Right lobe of liver (tissue), 6 donors: Measurements from ENCODE around the gene AFAP1. TPM values are rescaled to one million over a fixed set of nuclear protein-coding genes. Genes with fewer than 3 reads are reported as not detected.
A peak's percentile ranks its signal among the peaks of the same experiment; 100 is the strongest.

Experiments
- ATAC-seq, 4 donors: fragments of 200-7000 bp; cut with Tn5 transposase; one replicate each; pipeline ENCODE4 v1.9.1; 2020; ENCODE audit warnings: mild to moderate bottlenecking in 4 of 4, moderate library complexity in 4 of 4
- DNase-seq, 3 donors: peaks; one replicate each; pipeline ENCODE4 v3.0.0-alpha.2; 2020
- H3K27ac ChIP-seq, 3 donors: fragments of 200-600 bp; one replicate each; pipeline ENCODE4 v1.8.0; 2022
- H3K27me3 ChIP-seq, 2 donors: fragments of 200-600 bp; one replicate each; pipeline ENCODE4 v1.8.0; 2022
- H3K36me3 ChIP-seq, 4 donors: fragments of 200-600 bp; sonication (generic) in 1 of 4; one replicate each; pipeline versions ENCODE4 v1.5.1 to v1.8.0; 2017 to 2022; ENCODE audit warnings: control low read depth in 1 of 4
- H3K4me1 ChIP-seq, 4 donors: fragments of 200-600 bp; sonication (generic) in 1 of 4; one replicate each; pipeline versions ENCODE4 v1.5.1 to v1.8.0; 2017 to 2022; ENCODE audit warnings: control low read depth in 1 of 4
- H3K4me3 ChIP-seq, 3 donors: fragments of 200-600 bp; one replicate each; pipeline ENCODE4 v1.8.0; 2022
- H3K9me3 ChIP-seq, 4 donors: fragments of 200-600 bp; sonication (generic) in 1 of 4; one replicate each; pipeline versions ENCODE4 v1.5.1 to v1.8.0; 2017 to 2022; ENCODE audit warnings: control low read depth in 1 of 4
- POLR2A ChIP-seq: fragments of 450-650 bp; IDR thresholded peaks from one replicate; pipeline ENCODE4 v1.6.1; 2017; ENCODE audit warnings: antibody characterized with exemption, mild to moderate bottlenecking
- WGBS: methylation state at CpG from one replicate; pipeline ENCODE4 v1.1.6; 2018; ENCODE audit warnings: low coverage, low lambda C conversion rate; ENCODE audit not compliant: insufficient coverage; ENCODE audit errors: missing lambda C conversion rate; 5-methylcytosine and 5-hydroxymethylcytosine counted together
- intact Hi-C, 2 donors: fragments of 100-400 bp; cut with DNase I; formaldehyde crosslinking; loops; one replicate each; pipeline versions ENCODE4 v1.11.2 to v1.14.1; 2022
- total RNA-seq, 6 experiments: library from RNA; depleted of rRNA in 2 of 6; stranded (reverse); fragments of >200 nt in 2 of 6; fragmentation: NEBNext Ultra II Directional in 3 of 6; extraction: Animal tissue kit (Norgen Biotek cat#: 25700) in 3 of 6; gene quantifications; one replicate each; pipeline versions ENCODE4 v1.1.0 to v1.2.4, GENCODE V29; 2016 to 2023
- TF ChIP-seq, protein P1 (sequence below), 4 donors: fragments of 200-600 bp in 3 of 4; fragments of 450-650 bp in 1 of 4; IDR thresholded peaks; one replicate each; pipeline versions ENCODE4 v1.5.1 to v1.8.0; 2016 to 2022; ENCODE audit warnings: antibody characterized with exemption in 4 of 4, mild to moderate bottlenecking in 2 of 4
- donor health status: DM: no; HTN: yes; CAD: no.
- donor health status: DM: no; HTN: no; CAD: no.
- donor health status: DM: no; HTN: no; CAD: no.
- donor health status: DM: no; HTN: yes; CAD: no.
- donor health status: DM: no; HTN: yes; CAD: no.

The AFAP1 gene
- total RNA-seq, 6 experiments from 2014 or later: 0.95 to 3.1 (median 1.9) TPM

DNA sequence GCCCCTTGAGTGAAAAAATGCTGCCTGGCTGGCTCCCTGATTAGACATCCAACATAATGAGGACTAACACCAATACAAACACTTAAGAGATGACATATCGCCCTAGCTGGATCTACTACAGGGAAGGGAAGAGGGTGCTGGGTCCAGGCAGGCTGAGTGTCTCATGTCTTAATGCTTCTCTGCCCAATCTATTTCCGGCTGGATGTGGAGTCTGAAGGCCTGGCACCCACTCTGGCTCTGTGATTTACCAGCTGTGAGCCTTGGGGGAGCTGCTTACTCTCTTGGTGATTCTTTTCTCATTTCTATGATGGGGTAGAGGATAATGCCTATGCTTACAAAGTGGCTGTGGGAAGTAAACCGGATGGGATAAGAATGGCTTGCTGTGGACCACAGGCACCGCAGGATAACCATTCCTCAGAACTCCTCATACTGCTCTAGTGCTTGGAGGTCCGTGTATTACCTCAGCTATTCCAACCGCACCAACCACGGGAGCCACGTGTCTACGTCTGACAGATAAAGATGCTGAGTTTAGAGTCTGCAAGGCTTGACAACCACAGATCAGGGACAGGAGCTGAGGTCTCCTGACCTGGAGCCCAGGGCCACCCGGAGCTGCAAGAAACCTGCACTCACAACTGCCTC lies 161.7 kb downstream of the AFAP1 start:
- no peaks in the 10 kb centered on the region for H3K9me3 ChIP-seq
- no peaks in the 10 kb centered on the region for H3K4me1 ChIP-seq
- ATAC-seq: no peak
- DNase-seq: no peak
- no peaks in the 10 kb centered on the region for H3K36me3 ChIP-seq
- WGBS: 80% methylated on average over 3 of the region's 10 CpGs
- TF ChIP-seq, protein P1, sequence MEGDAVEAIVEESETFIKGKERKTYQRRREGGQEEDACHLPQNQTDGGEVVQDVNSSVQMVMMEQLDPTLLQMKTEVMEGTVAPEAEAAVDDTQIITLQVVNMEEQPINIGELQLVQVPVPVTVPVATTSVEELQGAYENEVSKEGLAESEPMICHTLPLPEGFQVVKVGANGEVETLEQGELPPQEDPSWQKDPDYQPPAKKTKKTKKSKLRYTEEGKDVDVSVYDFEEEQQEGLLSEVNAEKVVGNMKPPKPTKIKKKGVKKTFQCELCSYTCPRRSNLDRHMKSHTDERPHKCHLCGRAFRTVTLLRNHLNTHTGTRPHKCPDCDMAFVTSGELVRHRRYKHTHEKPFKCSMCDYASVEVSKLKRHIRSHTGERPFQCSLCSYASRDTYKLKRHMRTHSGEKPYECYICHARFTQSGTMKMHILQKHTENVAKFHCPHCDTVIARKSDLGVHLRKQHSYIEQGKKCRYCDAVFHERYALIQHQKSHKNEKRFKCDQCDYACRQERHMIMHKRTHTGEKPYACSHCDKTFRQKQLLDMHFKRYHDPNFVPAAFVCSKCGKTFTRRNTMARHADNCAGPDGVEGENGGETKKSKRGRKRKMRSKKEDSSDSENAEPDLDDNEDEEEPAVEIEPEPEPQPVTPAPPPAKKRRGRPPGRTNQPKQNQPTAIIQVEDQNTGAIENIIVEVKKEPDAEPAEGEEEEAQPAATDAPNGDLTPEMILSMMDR (IDR thresholded peaks at IDR 0.05): no peak
- no peak for TF ChIP-seq POLR2A
- intact Hi-C loops: no loop called here
- no peak overlapping the region for H3K27ac ChIP-seq
- H3K27me3 ChIP-seq: no peaks in the 10 kb centered on the region
- no peak overlapping the region for H3K4me3 ChIP-seq

DNA sequence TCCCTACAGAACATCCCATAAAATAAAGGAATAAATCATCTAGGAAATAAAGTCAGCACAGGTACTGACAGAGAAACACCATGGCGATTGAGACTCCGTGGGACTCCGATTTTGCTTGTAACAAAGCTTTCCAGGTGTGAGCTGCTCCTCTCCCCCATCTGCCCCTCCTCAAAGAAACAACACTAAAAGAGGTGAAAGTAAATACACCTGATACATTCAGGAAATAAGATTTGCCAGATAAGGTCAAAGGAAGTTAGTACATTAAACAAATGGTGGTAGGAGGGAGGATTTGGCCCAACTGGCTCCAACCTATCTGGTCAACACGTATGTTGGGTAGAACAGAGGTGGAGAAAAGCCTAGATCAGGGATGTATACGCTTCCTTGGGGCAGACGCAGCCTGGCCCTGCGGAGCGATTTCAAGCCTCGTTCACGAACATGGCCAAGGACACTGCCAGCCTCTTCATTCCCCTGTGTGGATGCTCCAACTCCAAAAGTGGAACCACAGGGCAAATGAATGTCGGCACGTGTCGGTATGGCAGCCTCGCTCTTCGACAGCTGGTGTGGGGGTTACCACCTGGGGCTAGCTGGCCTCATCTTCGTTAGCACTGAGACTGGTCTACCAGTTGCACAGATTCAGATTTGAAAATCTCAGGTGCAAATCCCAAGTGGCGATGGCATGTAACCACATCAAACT lies 162.5 kb downstream of the AFAP1 start:
- H3K36me3 ChIP-seq: no peaks in the 10 kb centered on the region
- no peaks in the 10 kb centered on the region for H3K27me3 ChIP-seq
- no peak for TF ChIP-seq POLR2A
- TF ChIP-seq, protein P1 (IDR thresholded peaks at IDR 0.05): no peak
- ATAC-seq (no peak), DNase-seq (peak in 1 of 3 donors; percentile 28)
- no peak overlapping the region for H3K27ac ChIP-seq
- no peaks in the 10 kb centered on the region for H3K4me1 ChIP-seq
- H3K4me3 ChIP-seq: no peak overlapping the region
- no peaks in the 10 kb centered on the region for H3K9me3 ChIP-seq
- intact Hi-C loops: no loop called here
- WGBS: 90% methylated on average over 5 of the region's 17 CpGs

DNA sequence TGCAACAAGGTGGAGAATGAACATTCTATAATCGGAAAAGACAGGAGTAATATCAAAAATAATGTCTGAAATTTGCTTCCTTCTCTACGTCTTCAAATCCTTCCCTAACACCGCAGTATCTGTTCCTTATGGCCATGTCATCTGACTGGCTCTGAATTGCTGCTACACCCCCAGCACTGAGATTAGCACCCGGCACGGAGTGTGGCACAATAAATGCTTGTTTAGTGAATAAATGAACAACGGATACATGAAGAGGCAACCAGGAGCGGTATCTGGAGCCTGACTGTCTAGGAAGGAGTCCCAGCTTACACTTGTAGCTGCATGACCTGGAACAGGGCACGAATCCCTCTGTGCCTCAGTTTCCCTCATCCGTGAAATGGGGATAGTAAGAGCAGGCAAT lies 164.3 kb downstream of the AFAP1 start:
- intact Hi-C loops: no loop called here
- H3K36me3 ChIP-seq: no peaks in the 10 kb centered on the region
- DNase-seq: peak in 1 of 3 donors; percentile 21

DNA sequence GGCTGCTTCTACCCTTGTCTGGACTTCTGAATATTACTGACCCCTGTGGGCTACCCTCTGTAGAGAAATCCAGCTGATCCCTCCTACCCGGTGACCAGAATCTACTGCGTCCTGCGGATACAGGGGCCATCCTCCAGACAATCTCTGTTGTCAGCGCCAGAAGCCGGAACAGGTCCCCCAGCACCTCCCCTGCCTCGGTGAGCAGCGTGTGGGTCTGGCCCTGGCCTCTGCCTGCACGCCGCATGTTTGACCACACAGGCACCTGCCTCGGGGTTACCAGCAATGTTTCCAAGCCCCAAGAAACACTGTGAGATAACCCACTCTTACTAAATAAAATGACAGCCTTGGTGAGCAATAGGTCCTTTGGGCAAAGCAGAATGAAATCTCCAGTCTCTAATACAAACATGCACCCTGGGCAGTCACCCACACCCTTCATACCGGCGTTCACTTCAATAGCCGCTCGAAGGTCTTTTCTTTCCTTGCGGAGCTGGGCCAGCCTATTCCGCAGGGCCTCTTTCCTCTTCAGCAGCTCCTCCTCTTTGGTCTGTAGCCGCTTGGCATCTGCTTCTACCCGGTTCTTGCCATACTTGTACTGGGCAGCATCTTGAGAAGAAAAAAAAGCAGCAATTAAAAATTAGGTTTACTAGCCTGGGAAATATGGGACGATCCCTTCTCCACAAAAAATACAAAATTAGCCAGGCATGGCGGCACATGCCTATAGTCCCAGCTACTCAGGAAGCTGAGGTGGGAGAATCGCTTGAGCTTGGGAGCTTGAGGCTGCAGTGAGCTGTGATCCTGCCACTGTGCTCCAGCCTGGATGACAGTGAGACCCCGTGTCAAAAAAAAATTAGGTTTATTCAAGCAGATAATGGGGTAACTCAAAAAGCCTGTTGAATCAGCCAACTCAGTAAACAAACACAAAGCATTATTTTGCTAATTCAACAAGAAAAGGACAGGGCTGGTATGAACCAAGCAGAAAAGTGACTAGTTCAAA lies 165.1 kb downstream of the AFAP1 start:
- H3K4me3 ChIP-seq: no peak overlapping the region
- H3K27ac ChIP-seq: no peak overlapping the region
- H3K27me3 ChIP-seq: no peaks in the 10 kb centered on the region
- no peaks in the 10 kb centered on the region for H3K9me3 ChIP-seq
- 71% methylated on average over 14 of the region's 22 CpGs for WGBS
- ATAC-seq (no peak), DNase-seq (peak in 1 of 3 donors; percentile 27)
- intact Hi-C loops: no loop called here
- TF ChIP-seq, protein P1 (IDR thresholded peaks at IDR 0.05): no peak
- TF ChIP-seq POLR2A: no peak
- H3K4me1 ChIP-seq: no peaks in the 10 kb centered on the region
- H3K36me3 ChIP-seq: no peaks in the 10 kb centered on the region

More for the DNA sequence above, 164.3 kb downstream of the AFAP1 start:
- ATAC-seq: no peak
- no peaks in the 10 kb centered on the region for H3K9me3 ChIP-seq
- no peaks in the 10 kb centered on the region for H3K4me1 ChIP-seq
- no peak overlapping the region for H3K27ac ChIP-seq
- no peaks in the 10 kb centered on the region for H3K27me3 ChIP-seq
- no peak overlapping the region for H3K4me3 ChIP-seq
- 70% methylated on average over 9 of the region's 9 CpGs for WGBS
- TF ChIP-seq POLR2A: no peak
- TF ChIP-seq, protein P1 (IDR thresholded peaks at IDR 0.05): no peak
